ENCODE results near the gene ZNF438. TPM values are rescaled to one million over a fixed set of nuclear protein-coding genes. Genes with fewer than 3 reads are reported as not detected.

The ZNF438 gene
- total and polyA plus RNA-seq, 2 of the 13 experiments (the other 11 are each of a cell fraction or from before 2014, with no cell fraction given) = 0.75 to 0.83 TPM

GRCh38 chr10:30962522-30962921, 69.1 kb downstream of the ZNF438 start:
- H3K4me2 ChIP-seq (ENCODE audit: low read depth, low read length) = no peak overlapping the region
- H3K79me2 ChIP-seq (ENCODE audit: insufficient read depth, low read length) = no peaks in the 10 kb centered on the region
- H3K36me3 ChIP-seq (replicated peaks in 1 of 2; ENCODE audit: control insufficient read depth in 1 of 2, insufficient read depth in 2 of 2, low read length in 2 of 2) = no peaks in the 10 kb centered on the region
- H3K9me3 ChIP-seq (ENCODE audit: low read length) = no peaks in the 10 kb centered on the region
- no peak for ATAC-seq
- POLR2A ChIA-PET = no interaction called here
- no peaks in the 10 kb centered on the region for H4K20me1 ChIP-seq (ENCODE audit: insufficient read depth, low read length)
- WGBS (ENCODE audit: low lambda C conversion rate) = 35% methylated on average over 4 of the region's 4 CpGs
- H2AFZ ChIP-seq (ENCODE audit: low read length) = no peak overlapping the region
- no TSS peak for BruUV-seq (replicated peaks)
- no peak for TF ChIP-seq NR1H2 (CRISPR knock-in tag; IDR thresholded peaks at IDR 0.05; ENCODE audit: borderline replicate concordance, low read depth)
- H3K4me1 ChIP-seq (ENCODE audit: insufficient read depth, low read length) = no peaks in the 10 kb centered on the region
- intact Hi-C loops (cut with micrococcal nuclease; ENCODE audit: unreplicated experiment) (no loop called here), in situ Hi-C loops (cut with HindIII; ENCODE audit: extremely low pct_ligation_motif_present, low pct_unique_long_range_greater_than_20kb) (no loop called here)
- no peak overlapping the region for H3K4me3 ChIP-seq (replicated peaks in 1 of 3; ENCODE audit: insufficient read depth in 1 of 3, low read depth in 2 of 3, low read length in 3 of 3)
- no peak for DNase-seq (ENCODE audit: low spot score)
- H3K9ac ChIP-seq (ENCODE audit: insufficient read depth, low read depth, low read length) = no peak overlapping the region
- CTCF ChIA-PET (ENCODE audit: low intra/inter-chr PET ratio, low total read pairs) = no interaction called here
- no peaks in the 10 kb centered on the region for H3K27me3 ChIP-seq (ENCODE audit: control insufficient read depth in 1 of 2, insufficient read depth in 2 of 2, low read length in 2 of 2)
- H3K27ac ChIP-seq (ENCODE audit: extremely low read length, insufficient read depth, low read length) = no peak overlapping the region
- no peak for FAIRE-seq

- TF ChIP-seq KLF16 (CRISPR knock-in tag; IDR thresholded peaks at IDR 0.05) (no peak), AKAP8 (CRISPR knock-in tag; IDR thresholded peaks at IDR 0.05) (no peak), HIVEP1 (CRISPR knock-in tag; IDR thresholded peaks at IDR 0.05) (no peak), FOXO1 (CRISPR knock-in tag; IDR thresholded peaks at IDR 0.05) (no peak), ZNF709 (CRISPR knock-in tag; IDR thresholded peaks at IDR 0.05) (no peak), ETV5 (CRISPR knock-in tag; IDR thresholded peaks at IDR 0.05; ENCODE audit: borderline replicate concordance) (no peak), ZFP82 (CRISPR knock-in tag; IDR thresholded peaks at IDR 0.05; ENCODE audit: borderline replicate concordance) (no peak), ZNF30 (CRISPR knock-in tag; IDR thresholded peaks at IDR 0.05) (no peak), BCL6 (CRISPR knock-in tag; IDR thresholded peaks at IDR 0.05) (no peak), DNMT3B (CRISPR knock-in tag; conservative IDR thresholded peaks at IDR 0.05) (no peak), ZNF362 (CRISPR knock-in tag; IDR thresholded peaks at IDR 0.05; ENCODE audit: borderline replicate concordance) (no peak), SOX5 (CRISPR knock-in tag; IDR thresholded peaks at IDR 0.05; ENCODE audit: borderline replicate concordance) (no peak), TERF1 (CRISPR knock-in tag; IDR thresholded peaks at IDR 0.05) (no peak), TMF1 (CRISPR knock-in tag; IDR thresholded peaks at IDR 0.05; ENCODE audit: low read depth) (no peak), NFKB2 (CRISPR knock-in tag; IDR thresholded peaks at IDR 0.05; ENCODE audit: borderline replicate concordance) (no peak)
- TF ChIP-seq, protein P1, sequence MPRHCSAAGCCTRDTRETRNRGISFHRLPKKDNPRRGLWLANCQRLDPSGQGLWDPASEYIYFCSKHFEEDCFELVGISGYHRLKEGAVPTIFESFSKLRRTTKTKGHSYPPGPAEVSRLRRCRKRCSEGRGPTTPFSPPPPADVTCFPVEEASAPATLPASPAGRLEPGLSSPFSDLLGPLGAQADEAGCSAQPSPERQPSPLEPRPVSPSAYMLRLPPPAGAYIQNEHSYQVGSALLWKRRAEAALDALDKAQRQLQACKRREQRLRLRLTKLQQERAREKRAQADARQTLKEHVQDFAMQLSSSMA (CRISPR knock-in tag; IDR thresholded peaks at IDR 0.05) = no peak
- no peak for ATAC-seq
- CTCF ChIA-PET (ENCODE audit: low intra/inter-chr PET ratio, low total read pairs) = no interaction called here
- Histone ChIP-seq H3K4me3 (replicated peaks in 1 of 3; ENCODE audit: insufficient read depth in 1 of 3, low read depth in 2 of 3, low read length in 3 of 3) (no peak overlapping the region), H3K27ac (ENCODE audit: extremely low read length, insufficient read depth, low read length) (no peak overlapping the region), H4K20me1 (ENCODE audit: insufficient read depth, low read length) (no peaks in the 10 kb centered on the region), H3K4me2 (ENCODE audit: low read depth, low read length) (no peak overlapping the region), H3K9ac (ENCODE audit: insufficient read depth, low read depth, low read length) (no peak overlapping the region), H2AFZ (ENCODE audit: low read length) (no peak overlapping the region), H3K79me2 (ENCODE audit: insufficient read depth, low read length) (no peaks in the 10 kb centered on the region), H3K4me1 (ENCODE audit: insufficient read depth, low read length) (no peaks in the 10 kb centered on the region), H3K9me3 (ENCODE audit: low read length) (no peaks in the 10 kb centered on the region), H3K27me3 (ENCODE audit: control insufficient read depth in 1 of 2, insufficient read depth in 2 of 2, low read length in 2 of 2) (no peaks in the 10 kb centered on the region), H3K36me3 (replicated peaks in 1 of 2; ENCODE audit: control insufficient read depth in 1 of 2, insufficient read depth in 2 of 2, low read length in 2 of 2) (no peaks in the 10 kb centered on the region)
- no TSS peak for BruUV-seq (replicated peaks)
- intact Hi-C loops (cut with micrococcal nuclease; ENCODE audit: unreplicated experiment) (no loop called here), in situ Hi-C loops (cut with HindIII; ENCODE audit: extremely low pct_ligation_motif_present, low pct_unique_long_range_greater_than_20kb) (no loop called here)
- no peak for DNase-seq (ENCODE audit: low spot score)
- FAIRE-seq = no peak
- POLR2A ChIA-PET = no interaction called here
Observed at GRCh38 chr10:30959836-30960210, 71.8 kb downstream of the ZNF438 start.

Measured in HepG2 (cell line).